GM19324 (cell line): ENCODE results near the gene HECW1.
"Not testable (repeated sequence)": the region's sequence is repeated elsewhere in the genome, so short reads cannot be mapped to it uniquely, and the experiment has no call there.

ENCODE experiments used
- ATAC-seq: cut with Tn5 transposase; IDR thresholded peaks from one replicate; pipeline ENCODE4 v1.9.1; 2021; ENCODE audit warnings: mild to moderate bottlenecking, moderate library complexity; ENCODE audit not compliant: unreplicated experiment, low FRiP score

The HECW1 gene

DNA sequence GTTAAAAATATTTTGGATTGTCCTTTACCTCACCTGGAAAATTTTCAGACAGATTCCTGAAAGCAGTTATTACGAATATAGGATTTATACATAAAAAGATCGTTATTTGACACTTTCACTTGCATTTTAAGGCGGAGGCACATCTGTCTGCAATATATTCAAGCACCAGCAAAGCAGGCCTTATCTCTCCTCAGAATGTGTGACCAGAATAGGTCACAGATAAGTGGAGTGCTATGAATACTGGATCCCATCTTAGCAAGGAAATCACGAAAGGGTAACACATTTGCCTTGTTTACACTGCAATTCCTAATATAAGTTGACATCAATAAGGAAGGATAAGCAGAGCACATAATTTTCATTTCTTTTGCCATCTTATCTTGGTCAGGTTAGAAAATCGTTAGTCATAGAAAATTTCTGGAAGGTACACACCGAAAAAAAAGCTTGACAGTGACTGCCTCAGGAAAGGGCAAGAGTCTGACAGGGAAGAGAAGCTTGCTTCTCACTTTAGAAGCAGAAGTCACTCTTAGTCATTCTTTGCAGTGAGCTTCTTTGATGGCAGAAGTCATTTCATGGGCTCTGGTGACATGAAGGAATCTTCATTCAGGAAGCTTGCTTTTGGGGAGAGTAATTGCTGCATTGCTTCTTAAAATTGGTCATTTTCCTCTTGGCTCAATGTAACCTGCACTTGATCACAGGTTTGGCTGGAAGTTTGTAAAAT, 372.4 kb downstream of the HECW1 start:
- ATAC-seq = no peak

DNA sequence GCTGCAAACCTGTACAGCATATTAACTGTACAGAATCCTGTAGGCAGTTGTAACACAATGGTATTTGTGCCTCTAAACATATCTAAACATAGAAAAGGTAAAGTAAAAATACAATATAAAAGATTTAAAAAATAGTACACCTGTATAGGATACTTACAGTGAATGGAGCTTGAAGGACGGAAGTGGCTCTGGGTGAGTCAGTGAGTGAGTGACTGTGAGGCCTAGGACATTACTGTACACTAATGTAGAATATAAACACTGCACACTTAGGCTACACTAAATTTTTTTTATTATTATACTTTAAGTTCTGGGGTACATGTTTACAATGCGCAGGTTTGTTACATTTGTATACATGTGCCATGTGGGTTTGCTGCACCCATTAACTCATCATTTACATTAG, 373.1 kb downstream of the HECW1 start:
- no peak for ATAC-seq

DNA sequence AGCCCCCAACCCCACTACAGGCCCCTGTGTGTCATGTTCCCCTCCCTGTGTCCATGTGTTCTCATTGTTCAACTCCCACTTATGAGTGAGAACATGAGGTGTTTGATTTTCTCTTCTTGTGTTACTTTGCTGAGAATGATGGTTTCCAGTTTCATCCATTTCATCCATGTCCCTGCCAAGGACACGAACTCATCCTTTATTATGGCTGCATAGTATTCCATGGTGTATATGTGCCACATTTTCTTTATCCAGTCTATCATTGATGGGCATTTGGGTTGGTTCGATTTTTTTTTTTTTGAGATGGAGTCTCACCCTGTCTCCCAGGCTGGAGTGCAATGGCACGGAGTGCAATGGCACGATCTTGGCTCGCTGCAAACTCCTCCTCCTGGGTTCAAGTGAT, 373.6 kb downstream of the HECW1 start:
- not testable (repeated sequence) for ATAC-seq

DNA sequence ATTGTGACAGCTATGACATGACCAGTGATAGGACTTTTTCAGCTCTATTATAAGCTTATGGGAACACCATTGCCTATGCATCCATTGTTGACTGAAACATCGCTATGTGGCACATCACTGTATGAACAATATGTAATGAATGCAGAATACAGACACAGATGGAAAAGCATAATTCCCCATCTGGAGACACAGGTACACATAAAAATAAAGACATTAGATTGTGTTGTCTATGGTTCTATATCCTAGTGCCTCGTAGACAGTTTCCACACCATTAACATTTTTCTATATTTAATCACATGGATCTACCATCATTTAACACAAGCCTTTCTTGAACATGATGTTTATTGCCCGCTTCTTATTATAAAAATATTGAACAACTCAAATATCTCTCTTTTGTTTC, 374.2 kb downstream of the HECW1 start:
- ATAC-seq = no peak

DNA sequence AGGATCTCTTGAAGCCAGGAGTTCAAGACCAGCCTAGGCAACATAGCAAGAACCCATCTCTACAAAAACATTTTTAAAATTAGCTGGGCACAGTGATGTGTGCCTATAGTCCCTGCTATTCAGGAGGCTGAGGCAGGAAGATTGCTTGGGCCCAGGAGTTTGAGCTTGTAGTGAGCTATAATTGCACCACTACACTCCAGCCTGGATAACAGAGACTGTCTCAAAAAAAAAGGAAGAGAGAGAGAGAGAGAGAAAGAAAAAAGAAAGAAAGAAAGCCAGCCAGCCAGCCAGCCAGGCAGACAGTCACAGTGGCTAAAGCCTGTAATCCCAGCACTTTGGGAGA, 375.3 kb downstream of the HECW1 start:
- ATAC-seq = no peak

DNA sequence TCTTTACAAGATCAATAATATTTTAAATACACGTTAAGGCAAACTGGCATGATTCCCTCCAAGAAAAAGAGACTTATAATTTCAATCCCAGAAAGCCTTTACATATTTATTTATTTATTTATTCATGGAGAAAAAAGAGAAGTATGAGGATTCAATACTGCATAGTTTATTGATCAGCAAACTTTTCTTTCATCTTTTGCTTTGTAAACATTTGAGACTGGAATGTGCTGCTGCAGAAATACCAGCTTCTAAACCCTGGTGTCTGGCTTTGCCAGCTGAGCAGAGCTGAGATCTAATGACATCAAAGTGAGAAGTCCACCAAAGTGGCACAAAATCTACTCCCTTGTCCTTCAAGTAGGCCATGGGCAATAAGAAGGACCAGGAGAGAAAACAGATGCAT, 376.8 kb downstream of the HECW1 start:
- ATAC-seq = no peak

DNA sequence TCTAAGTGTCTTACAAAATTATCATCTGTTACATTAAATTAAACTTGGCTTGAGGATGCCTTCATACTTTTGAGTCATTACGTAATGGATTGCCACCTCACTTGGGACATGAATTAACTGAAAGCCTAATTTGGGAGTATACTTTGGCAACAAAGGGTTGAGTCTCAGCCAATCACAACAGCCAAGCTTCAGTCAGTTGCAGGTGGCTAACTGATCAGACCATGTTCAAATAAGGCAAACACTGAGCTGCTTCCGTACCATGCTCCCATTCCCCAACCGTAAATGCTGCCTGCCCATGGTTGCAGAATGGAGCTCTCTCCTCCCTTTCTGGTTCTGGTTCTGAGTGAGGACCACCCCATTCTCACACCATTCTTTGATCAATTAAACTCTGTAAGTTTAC, 377.6 kb downstream of the HECW1 start:
- no peak for ATAC-seq

DNA sequence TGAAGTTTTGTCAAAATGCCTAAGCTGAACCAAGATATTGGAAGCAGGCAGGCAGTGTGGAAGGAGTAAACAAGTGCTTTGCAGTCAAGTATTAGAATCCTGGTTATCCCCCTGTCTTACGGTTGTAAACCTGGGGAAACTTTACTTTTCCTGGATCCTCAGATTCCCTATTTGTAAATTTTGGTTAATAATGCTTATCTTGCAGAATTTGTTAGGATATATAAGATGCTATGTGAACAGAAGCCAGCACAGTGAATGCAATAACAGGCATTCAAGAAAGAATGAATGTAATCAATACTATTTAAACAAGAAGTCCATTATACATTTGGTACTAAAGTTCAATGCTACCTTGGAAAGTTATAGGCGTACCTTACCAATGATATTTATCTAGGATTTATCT, 378.7 kb downstream of the HECW1 start:
- no peak for ATAC-seq

DNA sequence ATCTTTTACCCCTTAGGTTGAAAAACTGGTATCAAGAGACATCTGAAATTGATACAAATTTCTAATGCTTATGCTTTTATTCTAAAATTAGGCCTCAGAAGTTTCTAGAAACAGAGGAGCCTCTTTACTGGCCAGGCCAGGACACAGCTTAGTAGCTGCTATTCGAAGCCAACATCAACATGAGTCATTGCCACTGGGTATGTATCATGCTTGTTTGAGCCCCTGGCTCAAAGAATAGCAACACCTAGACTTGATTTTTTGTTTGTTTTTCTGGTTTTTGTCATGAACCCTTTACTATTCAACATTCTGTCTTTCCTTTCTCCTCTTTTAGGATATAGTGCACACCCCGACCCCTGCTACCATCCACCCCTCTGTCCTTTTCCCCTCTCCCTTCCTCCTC, 379.5 kb downstream of the HECW1 start:
- ATAC-seq = no peak

DNA sequence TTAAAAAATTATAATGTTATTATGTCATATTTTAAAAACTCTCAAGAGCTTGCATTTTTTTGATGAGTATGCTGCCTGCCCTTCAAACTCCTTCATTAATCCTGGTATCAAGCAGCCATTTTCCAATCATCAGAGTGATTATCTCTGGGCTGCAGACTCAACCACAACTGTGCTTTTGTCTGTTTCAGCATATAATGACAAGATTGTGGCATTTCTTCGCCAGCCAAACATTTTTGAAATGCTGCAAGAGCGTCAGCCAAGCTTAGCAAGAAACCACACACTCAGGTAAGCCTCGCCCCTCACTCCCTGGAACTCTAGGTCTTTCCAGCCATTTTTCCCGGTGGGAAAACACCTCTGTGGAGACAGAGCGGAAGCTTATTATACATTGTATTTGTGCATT, 380.4 kb downstream of the HECW1 start:
- no peak for ATAC-seq

DNA sequence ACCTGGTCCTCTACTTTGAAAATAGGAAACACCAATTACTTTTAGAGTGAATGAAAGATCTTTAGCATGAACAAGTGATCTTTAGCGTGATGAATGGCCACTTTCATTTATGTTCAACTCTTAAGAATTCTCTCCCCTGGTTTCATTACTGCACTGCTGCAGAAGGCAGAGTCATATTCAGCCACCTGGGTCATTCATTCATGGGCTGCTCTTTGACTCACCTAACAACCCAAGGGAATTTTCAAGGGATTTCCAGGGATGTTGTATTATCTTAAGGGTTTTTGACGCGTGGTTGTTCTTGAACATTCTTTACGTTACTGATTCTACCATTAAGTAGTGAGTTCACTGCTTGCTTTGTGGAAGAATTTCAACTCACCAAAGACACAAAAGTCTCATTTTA, 383.1 kb downstream of the HECW1 start:
- no peak for ATAC-seq

DNA sequence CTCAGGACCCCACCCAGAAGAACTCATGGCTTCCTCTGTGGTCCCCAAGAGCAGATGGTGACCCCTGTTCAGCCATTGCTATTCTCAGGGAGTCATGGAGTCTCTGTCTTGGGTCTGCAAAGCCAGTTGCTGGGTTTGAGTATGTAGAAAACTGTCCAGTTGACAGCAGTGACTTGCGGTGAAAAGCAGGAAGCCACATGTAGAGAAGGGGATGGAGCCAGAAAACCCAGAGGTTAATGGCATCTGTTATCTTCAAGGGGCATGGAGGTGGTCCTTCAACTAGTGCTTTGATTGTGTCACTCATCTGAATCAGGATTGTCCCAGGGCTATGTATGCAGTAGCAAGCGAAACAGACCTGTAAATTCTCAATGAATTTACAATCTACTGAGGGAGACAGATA, 384.1 kb downstream of the HECW1 start:
- ATAC-seq = no peak

DNA sequence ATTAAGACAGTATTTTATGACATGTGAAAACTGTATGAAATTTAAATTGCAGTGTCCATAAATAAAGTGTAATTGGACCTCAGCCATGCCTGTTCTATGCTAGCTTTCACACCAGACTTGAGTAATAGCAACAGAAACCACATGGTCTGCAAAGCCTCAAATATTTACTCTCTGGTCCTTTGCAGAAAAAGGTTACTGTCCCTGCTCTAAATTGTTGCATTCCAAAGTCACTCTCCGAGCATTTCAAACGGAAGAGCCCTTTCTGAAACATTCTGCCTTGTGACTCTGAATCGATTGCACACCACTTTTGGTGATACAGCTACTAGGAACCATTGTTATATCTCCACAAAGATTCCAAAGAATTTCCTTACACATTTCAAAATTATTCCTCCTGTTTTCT, 389.4 kb downstream of the HECW1 start:
- ATAC-seq = no peak

DNA sequence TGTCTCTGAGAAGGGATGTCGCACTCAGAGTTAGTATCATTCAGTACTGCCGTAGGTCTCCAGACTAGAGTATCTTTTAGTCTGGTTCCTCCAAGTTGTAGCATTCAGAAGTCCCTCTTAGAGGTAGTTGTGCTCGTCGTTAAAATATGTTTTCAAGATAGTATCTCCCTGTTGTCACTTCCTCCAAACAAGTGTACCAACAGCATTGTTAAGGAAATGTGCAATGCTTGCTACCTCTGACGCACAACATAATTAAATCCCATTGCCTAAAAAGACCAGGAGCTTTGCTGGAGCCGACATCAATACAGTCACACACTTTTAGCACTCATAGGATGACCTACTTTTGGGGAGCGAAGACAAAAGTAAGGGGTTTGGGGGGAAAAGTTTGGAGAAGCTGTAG, 390.5 kb downstream of the HECW1 start:
- no peak for ATAC-seq

DNA sequence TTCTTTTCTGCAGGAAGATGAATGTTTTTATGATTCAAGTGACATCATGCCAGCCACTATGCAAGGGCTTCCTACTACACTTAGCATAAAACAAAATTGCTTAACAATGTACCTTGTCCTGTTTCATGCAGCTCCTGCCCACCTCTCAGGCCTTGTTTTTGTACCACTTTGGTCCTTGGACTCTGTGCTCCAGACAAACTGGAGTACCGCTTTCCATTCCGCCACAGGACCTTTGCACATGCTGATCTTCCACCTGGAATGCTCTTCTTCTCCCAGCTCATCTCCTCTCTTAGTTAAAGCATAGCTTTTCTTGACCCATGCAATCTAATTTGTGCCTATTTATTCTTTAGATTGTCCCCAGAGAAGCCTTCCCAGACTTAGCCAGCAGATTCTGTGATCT, 393.0 kb downstream of the HECW1 start:
- ATAC-seq = no peak

DNA sequence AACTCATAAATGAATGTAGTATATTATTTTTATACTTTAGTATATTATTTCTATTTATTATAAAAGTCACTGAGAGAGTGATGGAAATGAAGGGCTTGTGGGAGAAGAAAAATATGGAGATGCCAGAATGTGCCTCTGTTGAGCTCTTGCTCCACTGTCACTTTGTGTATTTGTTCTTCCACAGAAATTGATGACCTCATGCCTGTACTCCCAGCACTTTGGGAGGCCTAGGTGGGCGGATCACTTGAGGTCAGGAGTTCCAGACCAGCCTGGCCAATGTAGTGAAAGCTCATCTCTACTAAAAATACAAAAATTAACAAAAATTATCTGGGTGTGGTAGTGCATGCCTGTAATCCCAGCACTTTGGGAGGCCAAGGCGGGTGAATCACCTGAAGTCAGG, 394.0 kb downstream of the HECW1 start:
- ATAC-seq = no peak

DNA sequence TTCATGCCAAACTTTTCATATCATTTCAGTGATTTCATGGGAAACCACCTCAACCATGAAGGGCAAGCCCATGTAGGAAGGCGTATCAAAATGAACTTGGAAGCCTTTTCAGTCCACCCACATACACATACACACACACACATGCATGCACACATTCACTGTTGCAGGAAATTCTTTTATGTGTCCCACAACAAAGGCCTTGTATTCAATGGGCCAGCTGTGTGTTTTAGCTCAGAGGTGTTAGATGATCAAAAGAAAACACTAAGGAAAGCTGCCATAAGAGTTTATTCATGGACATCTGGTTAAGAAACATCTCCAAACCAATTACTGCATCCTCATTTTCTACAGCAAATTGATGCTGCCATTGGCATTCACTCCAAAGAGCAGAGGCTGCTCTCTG, 396.0 kb downstream of the HECW1 start:
- no peak for ATAC-seq

DNA sequence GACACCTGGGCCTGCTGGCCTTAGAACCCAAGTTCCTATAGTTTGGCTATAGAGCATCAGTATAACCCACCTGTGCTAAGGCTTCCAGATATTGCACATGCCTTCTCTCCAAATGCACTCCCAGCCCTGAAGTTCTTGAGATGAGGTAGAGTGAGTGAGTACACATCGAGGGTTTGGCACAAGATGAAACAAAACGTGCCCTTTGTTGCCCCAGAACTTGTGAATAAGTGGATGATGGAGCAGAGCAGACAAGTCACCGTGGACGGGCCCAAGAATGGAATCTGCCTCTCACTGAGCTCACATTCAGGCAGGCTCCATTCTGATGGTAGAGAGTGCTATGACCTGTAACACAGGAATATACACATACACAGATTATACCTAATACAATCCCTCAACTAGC, 397.5 kb downstream of the HECW1 start:
- no peak for ATAC-seq

DNA sequence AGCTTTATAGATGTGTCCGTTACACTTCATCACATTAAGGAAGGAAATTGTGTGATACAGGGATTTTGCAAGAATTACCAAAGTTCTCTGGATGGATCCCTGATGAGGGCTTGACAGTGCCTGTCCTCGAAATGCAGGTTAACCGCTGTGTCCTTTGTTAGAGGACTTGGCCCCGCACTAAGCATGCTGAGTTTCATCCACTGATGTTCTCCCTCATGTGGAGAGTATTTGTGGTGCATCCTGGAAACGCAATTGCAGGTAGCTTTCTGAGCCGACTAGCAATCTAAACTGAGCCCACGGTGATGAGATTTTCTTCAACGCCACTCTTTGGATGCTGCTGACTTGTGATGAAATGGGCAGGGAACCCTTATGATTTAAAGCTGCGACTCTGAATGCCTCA, 398.6 kb downstream of the HECW1 start:
- ATAC-seq = no peak

DNA sequence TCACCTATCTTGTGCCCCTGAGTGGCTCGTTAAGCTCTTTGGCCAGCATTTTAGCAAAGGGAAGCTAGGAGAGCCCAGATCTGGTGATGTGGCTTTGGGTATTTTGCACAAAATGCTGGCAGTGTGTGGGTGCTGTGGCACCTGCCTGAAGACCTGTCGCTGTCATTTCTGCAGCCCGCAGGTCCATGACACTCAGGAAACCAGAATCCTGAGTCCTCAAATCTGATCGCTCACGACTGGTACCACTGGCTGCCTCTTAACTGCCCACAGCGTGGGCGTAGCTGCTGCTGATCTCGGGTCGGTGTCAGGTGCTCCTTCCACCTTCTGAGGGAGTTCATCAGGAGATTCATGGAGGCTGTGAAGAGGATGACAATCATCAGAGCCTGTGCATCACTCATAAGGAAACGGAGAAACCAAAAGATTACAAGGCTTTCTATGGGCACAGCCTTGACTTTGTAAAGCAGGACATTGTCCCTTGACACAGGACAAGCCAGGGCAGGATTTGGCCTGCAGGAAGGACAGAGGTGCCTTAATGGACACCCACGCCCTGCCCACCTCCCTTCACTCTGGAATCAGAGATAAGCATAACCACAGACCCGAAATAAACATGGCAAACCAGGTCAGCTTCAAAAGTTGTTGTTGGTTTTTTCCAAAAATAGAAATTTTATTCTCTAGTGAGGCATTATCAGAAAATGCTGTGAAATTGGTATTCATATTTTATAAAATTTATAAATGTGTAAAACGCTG, 399.5 kb downstream of the HECW1 start:
- no peak for ATAC-seq

DNA sequence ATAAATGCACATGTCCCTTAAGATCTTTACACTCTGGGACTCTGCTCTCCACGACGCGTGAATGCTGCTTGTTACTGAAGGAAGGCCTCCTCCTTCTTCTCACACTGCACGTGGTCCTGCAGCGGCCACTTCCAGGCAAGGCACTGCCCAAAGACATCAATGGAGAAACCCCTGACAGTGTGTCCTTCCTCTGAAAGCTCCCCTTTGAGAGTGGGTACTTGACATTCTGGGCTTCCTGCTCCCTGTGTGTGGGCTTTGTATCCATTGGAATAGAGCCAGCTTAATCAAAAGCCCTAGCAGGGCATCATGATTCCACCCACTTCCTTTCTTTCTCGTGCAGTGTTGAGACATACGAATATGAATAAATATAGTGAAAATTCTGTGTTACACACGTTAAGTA, 400.8 kb downstream of the HECW1 start:
- no peak for ATAC-seq

DNA sequence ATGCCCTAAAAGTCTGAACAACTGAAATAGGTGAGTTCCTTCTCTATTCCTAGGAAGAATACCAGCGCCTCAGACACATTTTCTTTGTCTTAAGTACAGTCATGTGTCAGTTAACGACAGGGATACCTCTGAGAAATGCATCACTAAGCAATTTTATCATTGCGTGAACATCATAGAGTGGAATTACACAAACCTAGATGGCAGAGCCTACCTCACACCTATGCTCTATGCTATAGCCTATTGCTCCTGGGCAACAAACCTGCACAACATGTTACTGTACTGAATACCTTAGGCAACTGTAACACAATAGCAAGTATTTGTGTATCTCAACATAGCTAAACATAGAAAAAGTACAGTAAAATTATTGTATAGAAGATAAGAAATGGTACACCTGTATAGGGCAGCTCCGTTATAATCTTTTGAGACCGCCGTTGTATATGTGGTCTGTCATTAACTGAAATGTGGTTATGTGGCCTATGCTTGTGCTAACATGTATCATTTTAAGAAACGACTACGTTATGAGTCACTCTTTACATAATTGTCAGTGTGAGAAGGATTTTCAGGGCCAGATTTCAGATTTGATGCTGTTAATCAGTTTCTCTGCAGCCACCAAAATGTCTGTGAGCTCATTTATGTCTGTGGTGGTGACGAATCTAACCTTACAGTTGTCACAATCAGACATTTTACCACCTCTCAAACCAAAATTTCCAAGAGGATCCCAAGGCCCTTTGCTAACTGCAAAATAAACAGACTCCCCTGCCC, 404.3 kb downstream of the HECW1 start:
- ATAC-seq = peak; percentile 44
